Effector memory CD8-positive, alpha-beta T cell (primary cell): ENCODE results near the gene ERG.

ENCODE experiments used
- ATAC-seq: fragments of 150-1000 bp; cut with Tn5 transposase; replicated peaks from 2 replicates; pipeline ENCODE4 v1.10.0; 2021; ENCODE audit warnings: mild to moderate bottlenecking, moderate library complexity
- DNase-seq, 3 experiments: peaks; one replicate each; pipeline ENCODE4 v3.0.0; 2021
- H3K27ac Mint-ChIP-seq, 2 donors: one replicate each; pipeline ENCODE4 v1.8.0; 2022; ENCODE audit warnings: mild to moderate bottlenecking in 2 of 2, mixed read lengths in 2 of 2, moderate library complexity in 2 of 2
- H3K27me3 Mint-ChIP-seq, 2 donors: one replicate each; pipeline ENCODE4 v1.8.0; 2022; ENCODE audit warnings: mixed read lengths in 2 of 2
- H3K36me3 Mint-ChIP-seq: one replicate; pipeline ENCODE4 v1.8.0; 2022; ENCODE audit warnings: mild to moderate bottlenecking, moderate library complexity, mixed read lengths; ENCODE audit not compliant: insufficient read depth
- H3K4me1 Mint-ChIP-seq, 2 donors: one replicate each; pipeline ENCODE4 v1.8.0; 2022; ENCODE audit warnings: low read depth in 2 of 2, mixed read lengths in 2 of 2
- H3K4me3 Mint-ChIP-seq, 2 donors: one replicate each; pipeline ENCODE4 v1.8.0; 2022; ENCODE audit warnings: mild to moderate bottlenecking in 2 of 2, mixed read lengths in 2 of 2, moderate library complexity in 2 of 2
- H3K9me3 Mint-ChIP-seq, 2 donors: one replicate each; pipeline ENCODE4 v1.8.0; 2022; ENCODE audit warnings: mixed read lengths in 2 of 2
- total RNA-seq, 9 experiments: gene quantifications; one replicate each; lab custom pipeline; 2026; lab: John Stamatoyannopoulos, UW

ERG gene, protein sequence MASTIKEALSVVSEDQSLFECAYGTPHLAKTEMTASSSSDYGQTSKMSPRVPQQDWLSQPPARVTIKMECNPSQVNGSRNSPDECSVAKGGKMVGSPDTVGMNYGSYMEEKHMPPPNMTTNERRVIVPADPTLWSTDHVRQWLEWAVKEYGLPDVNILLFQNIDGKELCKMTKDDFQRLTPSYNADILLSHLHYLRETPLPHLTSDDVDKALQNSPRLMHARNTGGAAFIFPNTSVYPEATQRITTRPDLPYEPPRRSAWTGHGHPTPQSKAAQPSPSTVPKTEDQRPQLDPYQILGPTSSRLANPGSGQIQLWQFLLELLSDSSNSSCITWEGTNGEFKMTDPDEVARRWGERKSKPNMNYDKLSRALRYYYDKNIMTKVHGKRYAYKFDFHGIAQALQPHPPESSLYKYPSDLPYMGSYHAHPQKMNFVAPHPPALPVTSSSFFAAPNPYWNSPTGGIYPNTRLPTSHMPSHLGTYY
- total RNA-seq: 0 to 0.10 (median 0) reads per million in 9 experiments

DNA sequence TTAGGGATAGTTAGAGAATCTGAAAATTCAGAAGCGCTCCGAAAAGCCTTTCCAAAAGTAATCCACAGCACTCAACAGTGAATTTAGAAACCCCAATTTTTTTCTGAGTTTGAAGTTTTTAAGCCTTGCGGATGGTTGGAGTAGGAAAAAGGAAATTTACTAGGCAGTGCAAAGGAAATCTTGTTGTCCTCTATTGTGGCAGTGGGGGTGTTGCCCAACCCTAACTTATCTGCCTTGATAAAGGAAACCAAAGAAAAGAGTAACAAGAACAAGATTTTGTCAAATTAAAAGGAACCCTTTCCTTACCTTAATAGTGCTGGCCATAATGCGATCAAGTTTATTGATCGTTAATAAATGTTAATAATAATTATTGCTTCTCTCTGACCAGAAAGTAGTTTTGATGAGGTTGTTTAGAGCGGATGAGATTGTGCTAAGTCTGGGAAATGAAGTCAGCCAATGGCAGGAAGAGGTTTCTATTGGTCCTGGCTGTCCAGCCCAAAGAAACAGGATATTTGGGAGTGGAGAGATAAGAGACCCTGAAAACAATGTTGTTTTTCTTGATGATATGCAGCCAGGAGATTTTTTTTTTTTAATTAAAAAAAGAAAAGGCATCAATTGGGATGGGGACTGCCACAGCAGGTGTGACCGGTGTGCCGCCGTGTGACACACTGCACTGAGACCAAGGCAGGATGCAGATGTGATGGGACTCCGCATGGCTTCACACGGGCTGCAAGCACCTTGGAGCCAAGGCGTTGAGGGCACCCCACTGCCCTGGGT is at the start of gene ERG:
Gene ERG, minus strand, starts transcription at position 421 of the 777 bp plus-strand sequence. Its CDS starts 97 bp downstream, at position 324.
- Mint-ChIP-seq H3K9me3 (no peaks in the 10 kb centered on the region), H3K27me3 (peaks cover 48 to 62% of the 10 kb centered on the region in 2 donors), H3K36me3 (no peaks in the 10 kb centered on the region), H3K27ac (no peak within 1 kb of the TSS), H3K4me3 (no peak within 1 kb of the TSS), H3K4me1 (no peaks in the 10 kb centered on the region)
- ATAC-seq (no peak), DNase-seq (no peak)

DNA sequence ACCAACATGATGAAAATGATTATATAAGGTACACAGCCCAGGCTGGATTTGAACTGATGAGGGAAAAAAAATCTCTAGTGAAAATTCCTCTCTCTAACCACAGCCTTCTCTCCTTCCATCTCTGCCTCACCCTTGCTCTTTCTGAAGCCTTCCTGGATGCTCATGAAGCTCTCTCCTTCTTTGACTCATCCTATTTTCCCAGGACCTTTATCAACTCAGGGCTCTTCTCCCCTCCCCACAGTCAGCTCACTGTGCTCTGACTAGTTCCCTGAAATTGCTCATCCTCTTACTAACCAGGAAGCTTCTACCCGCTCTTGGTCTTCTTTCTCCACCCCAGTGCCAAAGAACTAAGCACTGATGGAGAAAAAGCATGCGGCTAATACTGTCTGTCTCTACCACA is 46.4 kb upstream of the ERG start:
- DNase-seq: no peak
- peaks cover 0 to 6% of the 10 kb centered on the region in 2 donors for H3K9me3 Mint-ChIP-seq
- H3K36me3 Mint-ChIP-seq: no peaks in the 10 kb centered on the region
- ATAC-seq: no peak
- no peak overlapping the region for H3K27ac Mint-ChIP-seq
- no peak overlapping the region for H3K4me3 Mint-ChIP-seq
- H3K4me1 Mint-ChIP-seq: no peaks in the 10 kb centered on the region
- no peaks in the 10 kb centered on the region for H3K27me3 Mint-ChIP-seq

DNA sequence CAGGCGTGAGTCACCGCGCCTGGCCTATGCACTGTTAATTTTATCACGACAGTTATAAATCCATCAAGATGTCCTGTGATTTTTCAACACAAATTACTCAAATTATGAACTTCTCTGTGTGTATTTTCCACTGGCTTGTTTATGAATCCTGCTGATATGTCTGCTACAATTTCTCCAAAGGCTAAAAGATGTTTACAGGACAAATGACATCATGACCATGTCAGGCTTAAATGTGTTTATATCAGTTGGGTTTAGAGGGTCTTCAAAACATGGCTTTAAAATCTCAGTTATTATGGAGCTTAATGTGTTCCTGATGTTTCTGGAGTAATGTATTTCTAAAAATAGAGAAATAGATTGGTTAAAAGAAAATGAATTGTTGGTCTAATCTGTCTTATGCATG is 44.0 kb upstream of the ERG start:
- no peak overlapping the region for H3K27ac Mint-ChIP-seq
- H3K4me3 Mint-ChIP-seq: no peak overlapping the region
- ATAC-seq (no peak), DNase-seq (no peak)
- no peaks in the 10 kb centered on the region for H3K36me3 Mint-ChIP-seq
- H3K4me1 Mint-ChIP-seq: no peaks in the 10 kb centered on the region
- H3K9me3 Mint-ChIP-seq: peaks cover 0 to 6% of the 10 kb centered on the region in 2 donors
- no peaks in the 10 kb centered on the region for H3K27me3 Mint-ChIP-seq

DNA sequence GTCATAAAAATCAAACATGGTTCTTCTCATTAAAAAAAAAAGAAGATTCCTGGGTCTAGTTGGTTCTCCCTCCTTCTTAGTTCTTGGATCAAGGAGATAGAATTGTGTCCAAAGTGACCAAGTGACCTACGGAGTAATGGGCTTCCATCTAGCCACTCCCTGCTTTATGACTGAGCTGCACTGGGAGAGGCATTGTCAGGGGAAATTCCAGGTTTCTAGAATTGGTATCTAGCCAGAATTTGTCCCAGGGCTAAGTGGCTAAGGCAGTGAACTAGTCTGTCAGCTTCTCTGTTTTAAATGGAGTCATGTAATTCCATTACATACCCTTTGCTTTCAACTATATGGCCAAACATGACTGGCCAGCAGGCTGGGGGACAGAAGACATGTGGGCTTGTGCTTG is 40.1 kb upstream of the ERG start:
- ATAC-seq: no peak
- H3K9me3 Mint-ChIP-seq: no peaks in the 10 kb centered on the region
- no peak overlapping the region for H3K27ac Mint-ChIP-seq
- H3K27me3 Mint-ChIP-seq: no peaks in the 10 kb centered on the region
- no peak for DNase-seq
- no peaks in the 10 kb centered on the region for H3K4me1 Mint-ChIP-seq
- no peak overlapping the region for H3K4me3 Mint-ChIP-seq
- H3K36me3 Mint-ChIP-seq: no peaks in the 10 kb centered on the region

DNA sequence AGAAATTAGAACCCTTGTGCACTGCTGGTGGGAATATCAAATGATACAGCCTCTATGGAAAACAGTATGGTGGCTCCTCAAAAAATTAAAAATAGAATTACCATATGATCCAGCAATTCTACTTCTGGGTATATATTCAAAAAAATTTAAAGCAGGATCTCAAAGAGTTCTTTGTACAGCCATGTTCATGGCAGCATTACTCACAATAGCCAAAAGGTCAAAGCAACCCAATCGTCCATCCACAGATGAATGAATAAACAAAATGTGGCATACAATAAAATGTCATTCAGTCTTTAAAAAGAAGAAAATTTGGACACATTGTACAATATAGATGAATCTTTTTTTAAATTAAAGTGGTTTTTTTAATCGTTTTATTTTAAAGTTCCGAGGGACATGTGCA is 36.3 kb upstream of the ERG start:
- ATAC-seq: no peak
- Mint-ChIP-seq H3K4me3 (no peak overlapping the region), H3K9me3 (no peaks in the 10 kb centered on the region), H3K4me1 (no peaks in the 10 kb centered on the region), H3K27me3 (no peaks in the 10 kb centered on the region), H3K36me3 (no peaks in the 10 kb centered on the region), H3K27ac (no peak overlapping the region)
- DNase-seq: no peak

DNA sequence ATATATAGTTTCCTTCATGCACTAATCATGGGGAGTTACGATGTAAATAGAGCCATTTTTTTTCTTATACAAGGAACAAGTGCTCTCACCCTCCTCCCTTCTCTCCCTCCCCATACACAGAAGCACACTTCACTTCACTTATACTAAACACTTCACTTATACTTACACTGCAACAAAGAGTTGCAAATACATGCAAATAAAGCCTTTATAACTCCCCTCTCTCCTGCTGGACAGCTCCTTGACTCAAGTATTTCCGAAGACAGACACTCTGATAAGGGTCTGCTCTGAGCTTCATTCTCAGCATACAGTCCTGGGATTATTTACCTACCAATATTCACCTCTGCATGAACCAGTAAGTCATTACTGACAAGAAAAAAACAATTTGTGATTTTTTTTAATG is 35.6 kb upstream of the ERG start:
- ATAC-seq (no peak), DNase-seq (no peak)
- no peak overlapping the region for H3K4me3 Mint-ChIP-seq
- H3K4me1 Mint-ChIP-seq: no peaks in the 10 kb centered on the region
- H3K27ac Mint-ChIP-seq: no peak overlapping the region
- peaks cover 0 to 7% of the 10 kb centered on the region in 2 donors for H3K27me3 Mint-ChIP-seq
- H3K36me3 Mint-ChIP-seq: no peaks in the 10 kb centered on the region
- H3K9me3 Mint-ChIP-seq: peaks cover 0 to 4% of the 10 kb centered on the region in 2 donors

DNA sequence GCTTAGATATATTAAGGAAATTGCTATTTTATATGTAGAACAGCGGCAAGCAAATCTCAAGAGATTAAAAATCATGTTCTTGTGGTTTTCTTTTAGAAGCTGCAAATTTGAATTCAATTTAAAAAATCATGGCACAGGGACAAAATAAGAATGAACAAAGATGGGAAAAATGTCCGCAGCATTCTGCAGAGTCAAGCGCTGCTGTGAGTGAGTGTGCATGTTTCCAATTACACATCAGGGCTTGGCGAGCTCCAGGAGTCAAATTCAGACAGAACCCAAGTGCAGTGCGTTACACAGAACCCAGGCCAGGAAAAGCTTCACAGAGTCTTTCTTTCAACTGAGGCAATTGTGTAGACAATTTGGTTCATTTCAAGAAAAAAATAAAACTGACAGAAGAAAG is 33.3 kb upstream of the ERG start:
- Mint-ChIP-seq H3K4me3 (no peak overlapping the region), H3K27ac (no peak overlapping the region), H3K4me1 (no peaks in the 10 kb centered on the region), H3K9me3 (peaks cover 0 to 5% of the 10 kb centered on the region in 2 donors), H3K36me3 (no peaks in the 10 kb centered on the region), H3K27me3 (peaks cover 0 to 10% of the 10 kb centered on the region in 2 donors)
- ATAC-seq (no peak), DNase-seq (no peak)

DNA sequence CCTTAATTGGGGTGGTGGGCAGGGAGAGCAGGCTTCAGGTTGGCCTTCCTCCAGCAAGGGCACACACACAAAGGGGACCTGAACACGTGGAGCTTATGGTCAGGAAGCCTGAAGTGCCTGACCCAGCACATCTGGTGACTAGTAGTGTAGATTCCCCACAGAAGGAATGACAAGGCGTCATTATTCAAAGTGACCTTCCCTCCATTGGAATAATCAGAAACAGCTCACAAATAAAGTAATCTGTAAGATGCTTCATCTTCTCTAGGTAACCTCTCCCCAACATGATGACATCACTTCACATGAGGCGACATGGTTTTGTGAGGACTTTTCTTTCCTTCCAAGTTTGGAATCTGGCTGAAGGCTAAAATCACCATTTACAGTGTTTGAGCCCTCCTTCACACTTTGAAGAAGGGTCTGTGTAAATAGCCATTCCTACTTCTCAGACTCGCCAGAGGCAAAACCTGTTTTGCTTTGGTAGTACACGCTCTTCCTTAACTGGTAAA is 32.8 kb upstream of the ERG start:
- no peak overlapping the region for H3K4me3 Mint-ChIP-seq
- H3K4me1 Mint-ChIP-seq: no peaks in the 10 kb centered on the region
- H3K27me3 Mint-ChIP-seq: peaks cover 0 to 10% of the 10 kb centered on the region in 2 donors
- no peaks in the 10 kb centered on the region for H3K36me3 Mint-ChIP-seq
- peaks cover 0 to 5% of the 10 kb centered on the region in 2 donors for H3K9me3 Mint-ChIP-seq
- no peak overlapping the region for H3K27ac Mint-ChIP-seq
- DNase-seq (no peak), ATAC-seq (no peak)

DNA sequence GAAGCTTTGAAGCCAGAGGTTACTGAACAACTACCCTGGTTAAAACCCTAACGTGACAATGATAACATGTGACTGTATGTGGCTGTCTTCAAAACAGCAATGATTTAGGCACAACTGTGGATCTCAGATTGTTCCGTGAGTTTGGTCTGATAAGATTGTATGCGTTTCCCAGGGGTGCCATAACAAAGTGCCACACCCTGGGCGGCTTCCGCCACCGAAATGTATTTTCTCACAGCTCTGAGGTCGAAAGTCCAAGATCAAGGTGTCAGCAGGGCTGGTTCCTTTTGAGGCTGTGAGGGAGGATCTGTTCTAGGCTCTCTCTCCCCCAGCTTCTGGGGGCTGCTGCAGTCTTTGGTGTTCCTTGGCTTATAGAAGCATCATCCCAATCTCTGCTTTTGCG is 29.5 kb upstream of the ERG start:
- no peak for DNase-seq
- Mint-ChIP-seq H3K4me3 (no peak overlapping the region), H3K4me1 (no peaks in the 10 kb centered on the region), H3K27ac (no peak overlapping the region), H3K27me3 (peaks cover 7 to 22% of the 10 kb centered on the region in 2 donors), H3K9me3 (peaks cover 0 to 5% of the 10 kb centered on the region in 2 donors), H3K36me3 (no peaks in the 10 kb centered on the region)
- ATAC-seq: no peak

DNA sequence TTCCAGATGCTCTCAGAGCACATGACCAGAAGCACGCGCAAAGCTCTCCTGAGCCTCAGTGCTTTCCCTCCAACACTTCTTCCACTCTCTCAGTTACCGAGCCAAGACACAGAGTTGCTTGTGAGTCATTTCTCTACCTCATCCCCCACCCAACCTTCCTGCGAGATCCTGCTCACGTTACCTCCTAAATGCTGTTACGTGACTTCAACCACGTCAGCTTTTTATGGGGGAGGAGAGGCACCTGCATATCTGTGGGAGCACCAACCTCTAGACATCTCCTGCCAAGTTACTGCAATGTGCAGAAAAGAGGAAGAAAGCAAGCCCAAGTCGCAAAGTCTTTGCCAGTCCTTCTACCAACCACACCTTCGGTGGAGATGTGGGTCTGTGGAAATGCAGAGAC is 27.2 kb upstream of the ERG start:
- Mint-ChIP-seq H3K4me1 (no peaks in the 10 kb centered on the region), H3K9me3 (peaks cover 2 to 5% of the 10 kb centered on the region in 2 donors), H3K36me3 (no peaks in the 10 kb centered on the region), H3K4me3 (no peak overlapping the region), H3K27me3 (peaks cover 13 to 29% of the 10 kb centered on the region in 2 donors), H3K27ac (no peak overlapping the region)
- ATAC-seq (no peak), DNase-seq (no peak)

DNA sequence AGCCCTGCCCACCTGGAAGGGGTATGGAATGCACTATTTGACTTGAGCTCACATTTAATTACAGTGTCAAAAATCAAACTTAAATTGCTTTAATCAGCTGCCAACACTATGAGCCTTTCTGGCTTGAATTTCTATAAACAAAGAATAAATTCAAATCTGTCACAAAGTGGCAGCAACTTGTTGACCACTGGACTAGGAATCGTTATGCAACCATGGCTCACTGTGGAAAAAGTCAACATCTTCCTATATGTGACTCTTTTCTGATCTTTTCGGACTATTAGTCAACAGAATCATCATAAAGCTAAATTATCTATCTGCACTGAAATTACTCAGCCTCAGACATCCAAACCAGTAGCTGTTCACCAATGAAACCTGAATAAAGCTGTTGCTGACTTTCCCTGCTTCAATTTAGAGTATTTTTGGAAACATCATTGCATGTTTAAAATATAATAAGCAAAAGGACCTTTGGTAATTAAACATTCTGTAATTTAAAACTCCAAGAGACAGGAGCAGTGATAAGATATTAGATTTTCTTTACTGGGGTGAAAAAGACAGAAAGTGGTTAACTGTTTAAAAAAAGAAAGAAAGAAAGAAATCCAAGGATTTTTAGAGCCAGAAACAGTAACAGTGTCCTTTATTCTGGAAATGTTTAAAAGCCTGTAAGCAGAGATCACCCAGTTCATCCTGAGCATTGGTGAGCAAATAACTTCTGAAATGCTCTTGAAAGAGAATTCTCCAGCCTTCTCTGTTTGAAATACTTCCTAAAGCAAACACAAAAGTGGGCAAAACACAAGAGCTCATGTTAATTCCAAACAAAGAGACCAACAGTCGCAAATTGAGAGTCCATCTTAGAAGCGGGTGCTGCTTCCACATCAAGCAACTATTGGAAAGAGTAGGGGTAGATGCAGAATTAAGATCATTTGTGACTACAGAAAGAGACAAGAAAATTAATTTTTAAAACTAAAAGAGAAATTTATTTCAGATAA is 26.2 kb upstream of the ERG start:
- Mint-ChIP-seq H3K4me1 (no peaks in the 10 kb centered on the region), H3K4me3 (no peak overlapping the region), H3K27ac (no peak overlapping the region), H3K27me3 (peaks cover 18 to 34% of the 10 kb centered on the region in 2 donors), H3K36me3 (peaks cover 5% of the 10 kb centered on the region), H3K9me3 (peaks cover 2 to 5% of the 10 kb centered on the region in 2 donors)
- ATAC-seq (no peak), DNase-seq (no peak)

DNA sequence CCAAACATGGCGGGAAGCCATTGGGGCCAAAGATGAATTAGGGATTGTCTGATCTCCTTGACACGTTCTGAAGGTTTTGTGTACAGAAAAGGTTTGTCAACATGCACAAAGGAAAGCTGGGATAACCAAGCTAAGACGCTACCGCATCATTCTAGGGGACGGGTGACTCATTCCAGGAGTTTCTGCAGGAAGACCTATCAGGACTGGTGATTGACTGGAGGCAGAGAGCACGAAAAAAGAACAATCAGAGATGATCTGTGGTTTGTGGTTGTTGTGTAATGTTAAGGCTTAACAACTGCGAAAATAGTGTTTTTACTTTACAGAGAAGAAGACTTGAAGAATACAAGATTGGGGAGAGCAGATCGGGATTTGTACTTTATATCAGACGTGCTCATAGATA is 22.2 kb upstream of the ERG start:
- ATAC-seq (no peak), DNase-seq (no peak)
- Mint-ChIP-seq H3K36me3 (peaks cover 5% of the 10 kb centered on the region), H3K27ac (no peak overlapping the region), H3K4me3 (no peak overlapping the region), H3K27me3 (peaks cover 16 to 22% of the 10 kb centered on the region in 2 donors), H3K4me1 (no peaks in the 10 kb centered on the region), H3K9me3 (peaks cover 0 to 2% of the 10 kb centered on the region in 2 donors)
